RWPE1 (cell line): ENCODE results near the gene HDAC9.

ENCODE experiments used
- CTCF ChIA-PET: fragments of 350-600 bp; sonication (Branson Sonifier 250); formaldehyde crosslinking; extraction: SDS; loops from one replicate; lab custom pipeline; 2021; lab: Yijun Ruan, JAX
- POLR2A ChIA-PET: fragments of 400-600 bp; formaldehyde crosslinking; extraction: SDS; loops from one replicate; lab custom pipeline; 2020; ENCODE audit warnings: antibody characterized with exemption; ENCODE audit not compliant: low non-redundant PET; lab: Yijun Ruan, JAX
- DNase-seq: peaks from one replicate; pipeline ENCODE4 v3.0.0; 2012; ENCODE audit warnings: low spot score
- H3K27ac ChIP-seq: fragments of 450-650 bp; 2 replicates; pipeline ENCODE4 v1.5.1; 2017
- CTCF ChIP-seq: fragments of 450-650 bp; conservative IDR thresholded peaks from 2 replicates; pipeline ENCODE4 v1.5.1; 2017; ENCODE audit warnings: low read depth, mild to moderate bottlenecking

Gene HDAC9

DNA sequence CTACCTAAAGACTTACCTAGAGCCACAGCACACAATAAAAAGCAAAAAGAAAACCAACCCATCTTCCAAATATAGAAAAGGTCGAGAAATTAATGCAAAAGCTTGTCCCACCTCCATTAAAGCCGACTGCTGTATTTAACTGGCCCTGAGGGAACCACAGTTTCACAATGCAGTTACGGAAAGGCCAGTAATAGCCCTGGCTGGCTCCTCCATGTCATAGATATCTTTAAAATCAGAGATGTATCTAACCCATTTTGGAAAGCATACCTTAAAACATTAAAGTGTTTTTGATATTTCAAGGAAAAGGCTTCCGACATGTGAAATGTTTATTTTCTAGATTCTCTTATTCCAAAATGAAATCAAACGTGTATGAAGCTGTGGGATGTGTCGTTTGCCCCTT lies 23.0 kb downstream of the HDAC9 start:
- no peak for TF ChIP-seq CTCF
- no peak for DNase-seq
- no peak overlapping the region for H3K27ac ChIP-seq
- ChIA-PET CTCF (no interaction called here), POLR2A (no interaction called here)

DNA sequence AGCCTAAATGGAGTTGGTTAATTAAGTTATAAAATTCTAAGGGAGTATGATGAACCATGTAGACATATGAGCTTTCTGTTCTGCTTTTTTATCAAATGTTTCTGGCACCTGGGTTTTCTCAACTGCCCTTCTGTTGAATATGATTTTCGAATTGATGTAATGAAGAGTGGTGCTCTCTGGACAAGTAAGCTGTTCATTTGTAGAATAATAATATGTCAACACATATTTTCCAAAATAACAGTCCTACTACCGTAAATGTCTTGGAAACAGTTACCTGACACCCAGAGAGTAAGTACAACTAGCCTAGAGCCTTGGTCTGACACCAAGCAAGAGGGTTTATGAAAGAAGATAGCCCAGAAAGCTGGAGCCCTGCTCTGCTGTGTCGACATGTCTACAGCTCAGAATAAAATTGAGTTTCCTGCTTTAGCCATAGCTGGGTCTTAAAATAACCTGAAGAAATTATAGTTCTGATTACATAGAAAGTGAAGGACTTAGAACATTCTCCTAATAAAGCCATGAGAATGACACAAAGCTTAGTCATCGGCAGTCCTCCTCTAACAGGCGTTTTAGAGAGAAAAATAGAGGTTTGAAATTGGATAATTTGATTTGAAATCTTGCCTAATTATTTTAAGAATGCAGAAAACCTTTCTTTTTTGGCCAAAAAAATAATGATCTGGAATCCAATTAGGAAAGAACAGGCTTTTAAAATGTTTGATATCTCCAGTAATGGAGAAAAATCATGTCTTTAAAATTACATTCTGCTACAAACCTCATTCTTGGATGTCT lies 25.1 kb downstream of the HDAC9 start:
- ChIA-PET CTCF (no interaction called here), POLR2A (no interaction called here)
- peak; percentile 29 for DNase-seq
- TF ChIP-seq CTCF: no peak
- no peak overlapping the region for H3K27ac ChIP-seq

DNA sequence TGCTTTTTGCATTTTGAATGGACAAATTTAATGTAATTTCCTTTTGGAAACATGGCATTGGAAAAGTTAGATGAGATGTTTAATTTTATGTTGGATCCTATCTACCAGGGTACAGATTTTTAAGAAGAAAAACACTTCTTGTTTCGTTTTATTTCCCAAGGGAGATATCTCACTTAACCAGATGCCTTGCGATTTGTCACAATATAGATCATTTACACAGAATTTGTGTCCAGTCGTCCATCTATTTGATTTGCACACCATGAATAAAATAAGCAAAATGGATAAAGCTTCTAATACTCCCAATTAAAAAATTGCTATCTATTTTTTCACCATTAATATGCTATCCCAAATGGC lies 25.7 kb downstream of the HDAC9 start:
- CTCF ChIA-PET: no interaction called here
- TF ChIP-seq CTCF: no peak
- no peak overlapping the region for H3K27ac ChIP-seq
- no peak for DNase-seq
- POLR2A ChIA-PET: no interaction called here

GRCh38 chr7:18521945-18522566 lies 26.5 kb downstream of the HDAC9 start:
- CTCF ChIA-PET: no interaction called here
- no peak for DNase-seq
- H3K27ac ChIP-seq: no peak overlapping the region
- POLR2A ChIA-PET: no interaction called here
- TF ChIP-seq CTCF: no peak

GRCh38 chr7:18524248-18524647 lies 28.7 kb downstream of the HDAC9 start:
- no peak for TF ChIP-seq CTCF
- ChIA-PET POLR2A (no interaction called here), CTCF (no interaction called here)
- H3K27ac ChIP-seq: no peak overlapping the region
- DNase-seq: no peak

DNA sequence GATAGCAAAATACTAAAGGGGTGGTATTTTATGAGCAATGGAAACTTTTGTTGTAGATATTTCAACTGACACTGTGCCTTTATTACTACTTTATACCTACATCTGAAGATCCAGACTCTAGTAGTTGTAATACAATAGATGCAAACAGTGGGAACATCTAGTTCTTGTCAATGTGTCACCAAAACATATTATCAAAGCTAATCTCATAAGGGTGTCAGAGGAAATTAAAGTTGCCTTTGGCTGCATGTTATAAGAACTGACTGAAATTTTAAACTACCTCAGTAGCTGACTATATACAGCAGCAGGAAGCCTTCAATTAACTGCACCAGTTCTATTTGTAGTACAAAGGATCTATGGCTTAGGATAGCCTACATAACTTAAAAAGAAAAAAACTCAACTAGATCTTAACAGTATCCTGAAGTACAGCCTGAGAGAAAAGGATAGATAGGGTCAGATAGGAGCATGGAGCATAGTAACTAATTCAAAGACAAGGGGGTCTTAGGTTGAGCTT lies 30.9 kb downstream of the HDAC9 start:
- no peak for DNase-seq
- no peak for TF ChIP-seq CTCF
- no peak overlapping the region for H3K27ac ChIP-seq
- ChIA-PET CTCF (interaction anchor here (0.7 kb wide), 1 partner anchor 849 kb away, joined by 4 read pairs; no protein-coding TSS in a partner anchor), POLR2A (no interaction called here)
